Astrocyte (in vitro differentiated cells and primary cell): ENCODE data around the gene LSG1.

ENCODE experiments used
- CTCF ChIP-seq: IDR thresholded peaks from 2 replicates; pipeline ENCODE4 v1.5.1; 2011; ENCODE audit warnings: low read depth, mild to moderate bottlenecking, inconsistent platforms, low read length, moderate library complexity; ENCODE audit not compliant: insufficient read depth
- EZH2 ChIP-seq: IDR thresholded peaks from 2 replicates; pipeline ENCODE4 v1.6.1; 2012; ENCODE audit warnings: mild to moderate bottlenecking, low read length, inconsistent platforms; ENCODE audit not compliant: insufficient read depth

DNA sequence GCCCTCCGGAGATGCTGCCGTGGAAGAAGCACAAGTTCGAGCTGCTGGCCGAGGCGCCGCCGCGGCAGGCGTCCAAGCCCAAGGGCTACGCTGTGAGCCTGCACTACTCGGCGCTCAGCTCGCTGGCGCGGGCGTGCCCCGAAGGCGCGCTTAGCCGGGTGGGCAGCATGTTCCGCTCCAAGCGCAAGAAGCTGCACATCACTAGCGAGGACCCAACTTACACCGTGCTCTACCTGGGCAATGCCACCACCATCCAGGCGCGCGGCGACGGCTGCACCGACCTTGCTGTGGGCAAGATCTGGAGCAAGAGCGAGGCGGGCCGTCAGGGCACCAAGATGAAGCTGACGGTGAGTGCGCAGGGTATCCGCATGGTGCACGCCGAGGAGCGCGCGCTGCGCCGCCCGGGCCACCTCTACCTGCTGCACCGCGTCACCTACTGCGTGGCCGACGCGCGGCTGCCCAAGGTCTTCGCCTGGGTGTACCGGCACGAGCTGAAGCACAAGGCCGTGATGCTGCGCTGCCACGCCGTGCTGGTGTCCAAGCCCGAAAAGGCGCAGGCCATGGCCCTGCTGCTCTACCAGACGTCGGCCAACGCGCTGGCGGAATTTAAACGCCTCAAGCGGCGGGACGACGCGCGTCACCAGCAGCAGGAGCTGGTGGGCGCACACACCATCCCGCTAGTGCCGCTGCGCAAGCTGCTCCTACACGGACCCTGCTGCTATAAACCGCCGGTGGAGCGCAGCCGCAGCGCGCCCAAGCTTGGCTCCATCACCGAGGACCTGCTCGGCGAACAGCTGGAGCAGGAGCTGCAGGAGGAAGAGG lies 15.0 kb upstream of the LSG1 start:
- TF ChIP-seq CTCF (no peak), EZH2 (peak; percentile 31)
